CD8-positive, alpha-beta memory T cell (primary cell): ENCODE results near the gene CDC42EP1. TPM values are rescaled to one million over a fixed set of nuclear protein-coding genes. Genes with fewer than 3 reads are reported as not detected.
A peak's percentile ranks its signal among the peaks of the same experiment; 100 is the strongest.

ENCODE experiments used
- CTCF ChIA-PET: fragments of 350-600 bp; sonication (Branson Sonifier 250); formaldehyde crosslinking; loops from one replicate; lab custom pipeline; 2021; ENCODE audit warnings: antibody characterized with exemption; lab: Charles Lee
- POLR2A ChIA-PET: fragments of 350-600 bp; sonication (Branson Sonifier 250); formaldehyde crosslinking; loops from one replicate; lab custom pipeline; 2021; ENCODE audit warnings: antibody characterized with exemption; lab: Charles Lee
- DNase-seq, 5 donors: peaks; one replicate each; pipeline versions ENCODE4 v3.0.0 to v3.0.0-alpha.2; 2020 to 2022; ENCODE audit warnings: mixed read lengths in 1 of 5
- H3K27ac ChIP-seq: one replicate; pipeline ENCODE4 v1.7.0; 2013; ENCODE audit warnings: low read depth, mild to moderate bottlenecking, low read length, moderate library complexity
- H3K27me3 ChIP-seq: 2 replicates; pipeline ENCODE4 v1.7.0; 2013; ENCODE audit warnings: low read length, mild to moderate bottlenecking; ENCODE audit not compliant: insufficient read depth, poor library complexity, severe bottlenecking
- H3K36me3 ChIP-seq: 2 replicates; pipeline ENCODE4 v1.7.0; 2013; ENCODE audit warnings: mild to moderate bottlenecking, low read length, moderate library complexity; ENCODE audit not compliant: insufficient read depth
- H3K4me1 ChIP-seq: 2 replicates; pipeline ENCODE4 v1.7.0; 2013; ENCODE audit warnings: mild to moderate bottlenecking, low read length, moderate library complexity; ENCODE audit not compliant: insufficient read depth
- H3K4me3 ChIP-seq: 2 replicates; pipeline ENCODE4 v1.7.0; 2013; ENCODE audit warnings: mild to moderate bottlenecking, low read length
- H3K9me3 ChIP-seq: 2 replicates; pipeline ENCODE4 v1.7.0; 2013; ENCODE audit warnings: mild to moderate bottlenecking, low read length
- H3K27ac Mint-ChIP-seq, 8 donors: one replicate each; pipeline ENCODE4 v1.8.0; 2020 to 2021; ENCODE audit warnings: mixed read lengths in 8 of 8, mild to moderate bottlenecking in 6 of 8, inconsistent platforms in 3 of 8, moderate library complexity in 3 of 8
- H3K27me3 Mint-ChIP-seq, 2 donors: one replicate each; pipeline ENCODE4 v1.8.0; 2020 to 2021; ENCODE audit warnings: mixed read lengths in 2 of 2, mild to moderate bottlenecking in 1 of 2, moderate library complexity in 1 of 2
- H3K36me3 Mint-ChIP-seq, 3 donors: one replicate each; pipeline ENCODE4 v1.8.0; 2020 to 2021; ENCODE audit warnings: mixed read lengths in 3 of 3, inconsistent platforms in 1 of 3, mild to moderate bottlenecking in 1 of 3
- H3K4me1 Mint-ChIP-seq, 3 donors: one replicate each; pipeline ENCODE4 v1.8.0; 2020 to 2021; ENCODE audit warnings: mixed read lengths in 3 of 3, inconsistent platforms in 1 of 3, mild to moderate bottlenecking in 1 of 3
- H3K4me3 Mint-ChIP-seq, 7 donors: one replicate each; pipeline ENCODE4 v1.8.0; 2020 to 2021; ENCODE audit warnings: mixed read lengths in 7 of 7, mild to moderate bottlenecking in 6 of 7, moderate library complexity in 4 of 7, inconsistent platforms in 2 of 7
- H3K9me3 Mint-ChIP-seq, 5 donors: one replicate each; pipeline ENCODE4 v1.8.0; 2020 to 2022; ENCODE audit warnings: mixed read lengths in 5 of 5, mild to moderate bottlenecking in 3 of 5, moderate library complexity in 2 of 5, inconsistent platforms in 1 of 5
- polyA plus RNA-seq: library from polyadenylated mRNA; unstranded; fragments of 300-500 nt; fragmentation: Illumina TruSeq; gene quantifications from one replicate; pipeline ENCODE4 v1.2.3, GENCODE V29; 2021
- total RNA-seq, 2 experiments: library from RNA; stranded (reverse); gene quantifications; one replicate each; pipeline ENCODE4 v1.2.3, GENCODE V29; 2021

The CDC42EP1 gene
- total and polyA plus RNA-seq, 3 experiments from 2014 or later = 0.13 to 0.31 TPM; not detected in 1

DNA sequence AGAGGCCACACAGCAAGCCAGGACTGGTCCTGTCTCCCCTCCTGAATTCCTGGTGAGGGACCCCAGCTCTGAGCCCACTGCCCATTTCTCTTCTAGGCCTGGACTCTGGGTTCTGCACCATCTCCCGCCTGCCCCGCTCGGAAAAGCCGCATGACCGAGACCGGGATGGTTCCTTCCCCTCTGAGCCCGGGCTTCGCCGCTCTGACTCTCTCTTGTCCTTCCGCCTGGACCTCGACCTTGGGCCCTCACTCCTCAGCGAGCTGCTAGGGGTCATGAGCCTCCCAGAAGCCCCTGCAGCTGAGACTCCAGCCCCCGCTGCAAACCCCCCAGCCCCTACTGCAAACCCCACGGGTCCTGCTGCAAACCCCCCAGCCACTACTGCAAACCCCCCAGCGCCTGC, 7.7 kb downstream of the CDC42EP1 start:
- ChIA-PET POLR2A (interaction anchor here (0.5 kb wide), 1 partner anchor 40 kb away, joined by 3 read pairs; no protein-coding TSS in a partner anchor), CTCF (interaction anchor here (0.6 to 10.4 kb wide), 19 partner anchors 10 to 303 kb away, joined by 3 to 315 read pairs (median 7); partner anchors contain the start of genes LGALS2 and MFNG)
- peaks cover 3% of the 10 kb centered on the region for H3K27me3 ChIP-seq
- H3K9me3 Mint-ChIP-seq = no peaks in the 10 kb centered on the region
- H3K36me3 Mint-ChIP-seq = no peaks in the 10 kb centered on the region
- H3K9me3 ChIP-seq = no peaks in the 10 kb centered on the region
- H3K36me3 ChIP-seq = no peaks in the 10 kb centered on the region
- H3K27ac Mint-ChIP-seq = no peak overlapping the region
- peaks cover 17 to 25% (median 17%) of the 10 kb centered on the region in 3 donors for H3K4me1 Mint-ChIP-seq
- H3K27ac ChIP-seq = no peak overlapping the region
- H3K4me1 ChIP-seq = peaks cover 22% of the 10 kb centered on the region
- DNase-seq = no peak
- no peak overlapping the region for H3K4me3 ChIP-seq
- H3K27me3 Mint-ChIP-seq = peaks cover 23 to 24% of the 10 kb centered on the region in 2 donors
- H3K4me3 Mint-ChIP-seq = peak overlapping the region in 1 of 7 donors; percentile 32

DNA sequence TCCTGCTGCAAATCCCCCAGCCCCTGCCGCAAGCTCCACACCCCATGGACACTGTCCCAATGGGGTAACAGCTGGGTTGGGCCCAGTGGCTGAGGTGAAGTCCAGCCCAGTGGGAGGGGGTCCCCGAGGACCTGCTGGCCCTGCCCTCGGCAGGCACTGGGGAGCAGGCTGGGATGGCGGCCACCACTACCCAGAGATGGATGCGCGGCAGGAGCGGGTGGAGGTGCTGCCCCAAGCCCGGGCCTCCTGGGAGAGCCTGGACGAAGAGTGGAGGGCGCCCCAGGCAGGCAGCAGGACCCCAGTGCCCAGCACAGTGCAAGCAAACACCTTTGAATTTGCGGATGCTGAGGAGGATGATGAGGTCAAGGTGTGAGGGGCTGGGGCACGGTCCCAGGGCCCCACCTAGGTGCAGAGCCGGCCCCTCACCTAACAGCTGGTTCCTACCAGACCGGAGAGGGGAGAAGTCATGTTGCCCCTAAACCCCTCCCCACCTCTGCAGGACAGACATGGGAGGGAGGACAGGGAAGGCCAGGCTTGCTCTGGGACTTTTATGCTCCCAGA, 8.2 kb downstream of the CDC42EP1 start:
- Histone ChIP-seq H3K27ac (no peak overlapping the region), H3K9me3 (no peaks in the 10 kb centered on the region), H3K4me3 (no peak overlapping the region), H3K36me3 (no peaks in the 10 kb centered on the region), H3K4me1 (peaks cover 22% of the 10 kb centered on the region), H3K27me3 (no peaks in the 10 kb centered on the region)
- ChIA-PET POLR2A (interaction anchor here (0.5 kb wide), 1 partner anchor 39 kb away, joined by 3 read pairs; no protein-coding TSS in a partner anchor), CTCF (interaction anchor here (1.1 to 10.4 kb wide), 7 partner anchors 11 to 304 kb away, joined by 3 to 315 read pairs (median 20); partner anchors contain the start of gene LGALS2)
- no peak for DNase-seq
- Mint-ChIP-seq H3K9me3 (no peaks in the 10 kb centered on the region), H3K27me3 (peaks cover 19% of the 10 kb centered on the region in 2 donors), H3K27ac (no peak overlapping the region), H3K4me3 (no peak overlapping the region), H3K36me3 (no peaks in the 10 kb centered on the region), H3K4me1 (peaks cover 14 to 21% (median 17%) of the 10 kb centered on the region in 3 donors)

DNA sequence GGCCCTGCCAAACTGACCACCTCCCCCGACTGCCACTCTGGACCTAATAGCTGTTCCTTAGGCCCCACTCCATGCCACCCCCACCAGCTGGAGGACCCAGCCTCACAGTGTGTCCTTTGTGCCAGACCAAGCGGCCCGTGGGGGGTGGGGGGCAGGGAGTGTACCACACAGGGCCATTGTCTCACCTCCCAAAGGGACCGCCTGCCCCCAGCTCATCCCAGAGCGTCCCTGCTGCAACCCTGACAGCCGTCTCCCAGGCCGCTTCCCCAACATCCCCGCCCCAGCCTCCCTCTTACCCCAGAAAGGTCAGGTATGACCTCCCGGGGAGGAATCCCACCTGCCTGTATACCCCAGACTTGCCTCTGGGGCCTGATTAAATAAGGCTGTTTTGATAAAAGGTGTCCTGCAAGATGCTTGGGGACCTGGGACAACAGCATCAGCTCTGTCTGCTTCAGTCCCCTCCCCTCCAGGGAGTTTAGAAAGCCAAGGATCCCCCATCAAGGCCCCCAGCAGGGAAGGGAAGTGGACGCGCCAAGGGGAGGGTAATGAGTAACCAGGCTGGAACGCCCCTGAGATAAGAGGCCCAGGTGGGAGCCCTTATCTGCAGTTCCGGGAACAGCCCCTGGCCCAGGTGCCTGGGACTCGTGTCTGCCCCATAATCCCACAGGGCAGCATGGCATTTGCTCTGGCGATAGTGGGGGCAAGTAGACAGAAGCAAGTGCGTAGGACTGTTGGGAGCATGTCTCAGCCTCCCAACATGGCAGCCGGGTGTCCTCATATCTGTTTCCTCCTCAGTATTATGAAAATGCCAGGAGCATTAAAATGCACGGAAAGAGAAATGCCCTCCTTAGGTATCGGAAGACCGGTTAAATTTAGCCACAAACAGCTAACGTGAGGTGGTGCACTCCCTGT, 9.0 kb downstream of the CDC42EP1 start:
- peaks cover 14 to 20% (median 17%) of the 10 kb centered on the region in 3 donors for H3K4me1 Mint-ChIP-seq
- CTCF ChIA-PET = interaction anchor here (1.1 to 10.4 kb wide), 4 partner anchors 8 to 105 kb away, joined by 3 to 315 read pairs (median 15); no protein-coding TSS in a partner anchor
- no peaks in the 10 kb centered on the region for H3K36me3 ChIP-seq
- no peak overlapping the region for H3K4me3 ChIP-seq
- H3K27ac Mint-ChIP-seq = no peak overlapping the region
- H3K27me3 ChIP-seq = no peaks in the 10 kb centered on the region
- H3K9me3 ChIP-seq = no peaks in the 10 kb centered on the region
- peaks cover 22% of the 10 kb centered on the region for H3K4me1 ChIP-seq
- no peak overlapping the region for H3K4me3 Mint-ChIP-seq
- H3K27ac ChIP-seq = no peak overlapping the region
- H3K36me3 Mint-ChIP-seq = no peaks in the 10 kb centered on the region
- H3K9me3 Mint-ChIP-seq = no peaks in the 10 kb centered on the region
- POLR2A ChIA-PET = no interaction called here
- DNase-seq = no peak
- peaks cover 11 to 12% of the 10 kb centered on the region in 2 donors for H3K27me3 Mint-ChIP-seq

DNA sequence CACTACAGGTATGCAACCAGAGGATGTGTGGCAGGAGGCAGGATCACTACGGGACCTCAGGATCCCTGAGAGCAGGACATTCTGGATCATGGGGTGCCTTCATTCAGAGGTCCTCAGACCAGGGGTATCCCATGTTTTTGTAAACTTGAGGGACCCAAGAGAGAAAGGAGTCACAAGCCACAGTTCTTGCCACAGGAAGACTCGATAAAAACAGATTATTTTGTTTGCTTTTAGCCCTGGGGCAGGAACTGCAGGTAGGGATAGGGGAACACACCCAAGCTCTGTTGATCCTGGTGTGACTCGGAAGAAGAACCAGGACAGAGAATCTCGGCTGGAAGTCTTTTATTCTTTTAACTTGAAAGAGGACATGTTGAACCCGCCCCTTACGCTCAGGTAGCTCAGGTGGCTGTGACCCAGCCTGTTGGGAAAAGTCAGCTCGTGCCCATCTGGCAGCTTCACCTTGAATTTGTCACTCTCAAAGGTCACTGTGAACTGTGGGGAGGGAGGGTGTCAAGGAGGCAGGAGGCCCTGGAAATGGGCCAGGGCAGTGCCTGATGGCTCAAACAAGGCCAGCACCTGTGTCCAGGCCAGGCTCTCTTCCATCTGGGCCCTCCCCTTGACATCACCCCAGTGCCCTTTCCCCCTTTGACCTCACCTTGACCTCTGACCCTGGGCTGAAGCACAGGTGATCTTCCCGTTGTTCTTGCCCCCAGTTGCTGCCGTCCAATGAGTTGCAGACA, 9.8 kb downstream of the CDC42EP1 start:
- Histone ChIP-seq H3K36me3 (no peaks in the 10 kb centered on the region), H3K4me3 (no peak overlapping the region), H3K27ac (no peak overlapping the region), H3K4me1 (peaks cover 22% of the 10 kb centered on the region), H3K27me3 (no peaks in the 10 kb centered on the region), H3K9me3 (no peaks in the 10 kb centered on the region)
- DNase-seq = no peak
- Mint-ChIP-seq H3K4me3 (no peak overlapping the region), H3K36me3 (no peaks in the 10 kb centered on the region), H3K27ac (no peak overlapping the region), H3K4me1 (peaks cover 14 to 20% (median 17%) of the 10 kb centered on the region in 3 donors), H3K27me3 (peaks cover 10 to 15% of the 10 kb centered on the region in 2 donors), H3K9me3 (no peaks in the 10 kb centered on the region)
- POLR2A ChIA-PET = no interaction called here
- CTCF ChIA-PET = interaction anchor here (0.7 to 2.3 kb wide), 4 partner anchors 8 to 254 kb away, joined by 3 to 10 read pairs (median 5); partner anchors contain the start of gene LGALS2

DNA sequence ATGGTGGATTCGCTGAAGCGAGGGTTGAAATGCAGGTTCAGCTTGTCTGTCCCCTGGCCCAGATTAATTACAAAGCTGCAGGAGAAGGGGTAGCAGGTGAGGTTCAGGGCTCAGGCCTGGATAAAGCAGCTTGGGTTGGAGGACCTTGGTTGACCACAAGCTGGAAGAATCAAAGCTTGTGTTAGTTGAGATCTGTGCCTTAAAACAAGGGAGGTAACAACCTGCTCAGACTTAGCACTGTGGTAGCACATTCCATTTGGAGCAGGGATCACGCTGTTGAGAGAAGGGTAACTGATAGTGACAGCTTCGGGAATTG, 10.3 kb downstream of the CDC42EP1 start:
- H3K36me3 ChIP-seq = no peaks in the 10 kb centered on the region
- H3K27ac ChIP-seq = no peak overlapping the region
- Mint-ChIP-seq H3K9me3 (no peaks in the 10 kb centered on the region), H3K4me3 (no peak overlapping the region), H3K4me1 (peaks cover 14 to 19% (median 17%) of the 10 kb centered on the region in 3 donors), H3K36me3 (no peaks in the 10 kb centered on the region), H3K27me3 (peaks cover 10 to 16% of the 10 kb centered on the region in 2 donors), H3K27ac (no peak overlapping the region)
- H3K9me3 ChIP-seq = no peaks in the 10 kb centered on the region
- no peak overlapping the region for H3K4me3 ChIP-seq
- DNase-seq = no peak
- no peaks in the 10 kb centered on the region for H3K27me3 ChIP-seq
- H3K4me1 ChIP-seq = peaks cover 22% of the 10 kb centered on the region
- CTCF ChIA-PET = interaction anchor here (0.7 to 2.3 kb wide), 5 partner anchors 9 to 255 kb away, joined by 3 to 10 read pairs (median 3); partner anchors contain the start of gene LGALS2
- POLR2A ChIA-PET = no interaction called here

DNA sequence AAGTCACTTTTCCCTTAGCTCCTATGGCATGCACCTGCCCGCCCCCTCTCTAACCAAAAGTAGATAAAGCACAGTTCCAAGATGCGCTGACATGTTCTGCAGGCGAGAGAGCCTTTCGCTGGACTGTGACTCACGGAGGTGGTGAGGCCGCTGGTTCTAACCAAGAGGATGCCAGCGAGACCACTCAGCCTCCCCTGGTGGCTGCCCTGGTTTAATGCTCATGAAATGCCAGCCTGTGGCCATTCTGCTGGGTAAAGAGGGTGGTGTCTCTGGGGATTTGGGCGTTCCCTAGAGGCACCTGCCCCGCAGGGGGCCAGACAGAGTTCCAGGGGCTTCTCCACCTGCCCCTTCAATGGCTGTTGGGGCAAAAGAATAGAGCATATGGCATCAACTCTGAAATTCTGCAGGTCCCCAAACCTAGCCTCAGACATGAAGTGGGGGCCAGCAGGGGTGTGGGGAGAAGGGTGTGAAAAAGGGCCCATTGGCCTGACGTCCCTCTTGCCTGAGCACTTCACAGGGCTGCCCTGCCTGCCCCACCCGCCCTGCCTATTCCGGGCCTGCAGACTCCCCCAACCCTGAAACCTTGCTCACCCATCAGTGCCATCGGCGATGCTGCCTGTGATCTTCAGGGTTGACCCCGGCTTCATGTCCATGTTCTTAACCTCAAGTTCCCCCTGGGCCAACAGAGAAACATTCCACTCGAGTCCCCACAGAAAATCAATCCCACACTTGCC, 11.1 kb downstream of the CDC42EP1 start:
- peaks cover 14% of the 10 kb centered on the region for H3K4me1 ChIP-seq
- Mint-ChIP-seq H3K9me3 (no peaks in the 10 kb centered on the region), H3K27ac (no peak overlapping the region), H3K36me3 (no peaks in the 10 kb centered on the region), H3K27me3 (peaks cover 6 to 14% of the 10 kb centered on the region in 2 donors), H3K4me1 (peaks cover 10 to 12% (median 11%) of the 10 kb centered on the region in 3 donors), H3K4me3 (no peak overlapping the region)
- H3K27me3 ChIP-seq = no peaks in the 10 kb centered on the region
- H3K27ac ChIP-seq = no peak overlapping the region
- H3K4me3 ChIP-seq = no peak overlapping the region
- no peaks in the 10 kb centered on the region for H3K9me3 ChIP-seq
- POLR2A ChIA-PET = no interaction called here
- CTCF ChIA-PET = interaction anchor here (0.7 to 2.3 kb wide), 4 partner anchors 10 to 255 kb away, joined by 3 to 10 read pairs (median 5); no protein-coding TSS in a partner anchor
- no peaks in the 10 kb centered on the region for H3K36me3 ChIP-seq
- no peak for DNase-seq

DNA sequence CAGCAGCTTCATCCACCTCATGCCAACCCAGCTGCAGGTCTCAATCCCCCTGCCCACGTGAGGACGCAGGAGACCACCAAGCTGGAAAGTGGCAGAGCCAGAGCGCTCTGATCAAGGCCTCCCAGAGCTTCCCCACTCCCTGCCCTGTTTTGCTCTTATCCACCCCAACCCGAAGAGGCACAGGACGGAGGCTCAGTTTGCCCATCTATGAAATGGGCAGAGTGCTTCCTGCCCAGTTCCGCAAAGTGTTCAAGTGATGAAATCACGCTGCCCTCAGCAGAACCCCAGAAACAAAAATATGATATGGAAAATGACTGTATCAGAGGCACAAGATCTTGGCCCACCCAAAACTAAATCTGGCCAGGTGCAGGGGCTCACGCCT, 11.7 kb downstream of the CDC42EP1 start:
- no peak for DNase-seq
- H3K4me3 ChIP-seq = no peak overlapping the region
- ChIA-PET CTCF (interaction anchor here (2.3 kb wide), 1 partner anchor 21 kb away, joined by 7 read pairs; no protein-coding TSS in a partner anchor), POLR2A (no interaction called here)
- peaks cover 3 to 13% of the 10 kb centered on the region in 2 donors for H3K27me3 Mint-ChIP-seq
- peaks cover 5 to 6% (median 6%) of the 10 kb centered on the region in 3 donors for H3K4me1 Mint-ChIP-seq
- no peak overlapping the region for H3K4me3 Mint-ChIP-seq
- no peaks in the 10 kb centered on the region for H3K9me3 Mint-ChIP-seq
- no peak overlapping the region for H3K27ac Mint-ChIP-seq
- H3K36me3 Mint-ChIP-seq = no peaks in the 10 kb centered on the region
- no peaks in the 10 kb centered on the region for H3K27me3 ChIP-seq
- H3K9me3 ChIP-seq = no peaks in the 10 kb centered on the region
- H3K4me1 ChIP-seq = peaks cover 8% of the 10 kb centered on the region
- H3K36me3 ChIP-seq = no peaks in the 10 kb centered on the region
- H3K27ac ChIP-seq = no peak overlapping the region
